ENCODE measurements around the gene PITPNM2. TPM values are rescaled to one million over a fixed set of nuclear protein-coding genes. Genes with fewer than 3 reads are reported as not detected.

PITPNM2 gene
- polyA plus RNA-seq, 4 donors: 2.2 to 8.0 (median 4.2) TPM

DNA sequence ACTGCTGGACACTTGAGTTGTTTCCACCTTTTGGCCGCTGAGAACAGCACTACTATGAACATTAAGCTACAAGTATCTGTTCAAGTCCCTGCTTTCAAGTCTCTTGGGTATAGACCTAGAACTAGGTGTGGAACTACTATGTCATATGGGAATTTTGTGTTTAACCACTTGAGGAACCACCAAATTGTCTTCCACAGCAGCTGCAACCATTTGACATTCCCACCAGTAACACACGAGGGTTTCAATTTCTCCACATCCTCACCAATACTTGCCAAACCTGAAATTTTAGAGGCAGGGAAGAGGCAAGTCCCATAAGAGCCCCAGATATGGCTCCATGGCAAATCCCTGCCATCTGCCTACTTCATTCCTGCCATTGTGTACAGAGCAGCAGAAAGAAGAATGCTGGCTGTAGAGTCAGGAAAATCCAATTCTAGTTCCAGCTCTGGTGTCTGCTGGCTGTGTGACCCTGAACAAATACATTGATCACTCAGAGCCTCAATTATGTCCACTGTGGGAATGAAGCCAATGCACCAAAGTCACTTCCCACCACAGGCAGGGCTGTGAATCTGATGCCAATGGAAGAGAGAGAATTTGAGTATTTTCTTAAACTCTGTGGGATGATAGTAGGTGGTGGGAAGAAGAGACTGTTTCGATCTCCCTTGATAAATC, 17.8 kb downstream of the PITPNM2 start:
- FAIRE-seq (no peak), DNase-seq (no peak)
- H3K4me1 ChIP-seq (ENCODE audit: control insufficient read depth in 3 of 3, insufficient read depth in 2 of 3, low read depth in 1 of 3, low read length in 2 of 3): peaks cover 0 to 7% (median 2%) of the 10 kb centered on the region in 3 donors
- 78 to 84% (median 79%) methylated on average over 3 of the region's 3 CpGs for WGBS, 3 donors
- no peak overlapping the region for H3K4me3 ChIP-seq (ENCODE audit: low read depth in 1 of 3, low read length in 3 of 3)
- no peaks in the 10 kb centered on the region for H3K9me3 ChIP-seq (ENCODE audit: control insufficient read depth in 2 of 2, insufficient read depth in 1 of 2, low read depth in 1 of 2, low read length in 1 of 2)
- H3K27me3 ChIP-seq (ENCODE audit: control insufficient read depth in 3 of 3, insufficient read depth in 3 of 3, low read length in 3 of 3): no peaks in the 10 kb centered on the region
- H3K36me3 ChIP-seq (ENCODE audit: control insufficient read depth in 3 of 3, insufficient read depth in 2 of 3, low read depth in 1 of 3, low read length in 3 of 3): peaks cover 0 to 20% (median 0%) of the 10 kb centered on the region in 3 donors
- H3K27ac ChIP-seq (ENCODE audit: low read depth in 1 of 3, low read length in 2 of 3): no peak overlapping the region

DNA sequence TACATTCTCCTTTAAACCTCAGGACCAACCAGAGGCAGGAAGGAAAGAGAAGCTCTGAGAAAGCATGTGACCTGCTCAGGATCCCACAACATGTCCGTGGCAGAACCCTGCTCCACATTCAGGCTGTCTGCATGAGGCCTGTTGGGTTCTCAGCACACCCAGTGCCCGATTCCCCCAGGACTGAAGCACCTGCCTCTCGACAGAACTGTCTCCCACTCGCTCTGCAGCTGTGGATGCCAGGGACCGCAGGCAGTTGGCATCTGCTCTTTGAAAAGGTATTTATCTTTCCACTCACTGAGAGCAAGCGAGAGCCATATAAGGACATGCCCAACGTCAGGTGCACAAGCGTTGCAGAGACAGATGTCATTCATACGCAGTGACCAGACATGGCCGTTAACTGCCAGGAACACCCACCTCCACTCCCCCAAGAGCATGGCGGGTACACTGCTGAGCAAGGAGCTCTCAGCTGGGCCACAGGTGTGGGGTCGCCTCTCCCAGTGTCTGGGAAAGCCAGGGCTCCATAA, 18.9 kb downstream of the PITPNM2 start:
- Histone ChIP-seq H3K27me3 (ENCODE audit: control insufficient read depth in 3 of 3, insufficient read depth in 3 of 3, low read length in 3 of 3) (no peaks in the 10 kb centered on the region), H3K27ac (ENCODE audit: low read depth in 1 of 3, low read length in 2 of 3) (peak overlapping the region in 2 of 3 donors; percentile 36 to 70), H3K36me3 (ENCODE audit: control insufficient read depth in 3 of 3, insufficient read depth in 2 of 3, low read depth in 1 of 3, low read length in 3 of 3) (peaks cover 0 to 13% (median 0%) of the 10 kb centered on the region in 3 donors), H3K9me3 (ENCODE audit: control insufficient read depth in 2 of 2, insufficient read depth in 1 of 2, low read depth in 1 of 2, low read length in 1 of 2) (no peaks in the 10 kb centered on the region), H3K4me1 (ENCODE audit: control insufficient read depth in 3 of 3, insufficient read depth in 2 of 3, low read depth in 1 of 3, low read length in 2 of 3) (peaks cover 0 to 7% (median 2%) of the 10 kb centered on the region in 3 donors), H3K4me3 (ENCODE audit: low read depth in 1 of 3, low read length in 3 of 3) (no peak overlapping the region)
- DNase-seq: peak; percentile 46 to 67
- 14 to 58% (median 20%) methylated on average over 12 of the region's 12 CpGs for WGBS, 3 donors
- no peak for FAIRE-seq

- FAIRE-seq (no peak), DNase-seq (no peak)
- H3K4me1 ChIP-seq (ENCODE audit: control insufficient read depth in 3 of 3, insufficient read depth in 2 of 3, low read depth in 1 of 3, low read length in 2 of 3): peaks cover 2 to 7% (median 3%) of the 10 kb centered on the region in 3 donors
- H3K27ac ChIP-seq (ENCODE audit: low read depth in 1 of 3, low read length in 2 of 3): peak overlapping the region in 2 of 3 donors; percentile 36 to 70
- no peaks in the 10 kb centered on the region for H3K27me3 ChIP-seq (ENCODE audit: control insufficient read depth in 3 of 3, insufficient read depth in 3 of 3, low read length in 3 of 3)
- no peak overlapping the region for H3K4me3 ChIP-seq (ENCODE audit: low read depth in 1 of 3, low read length in 3 of 3)
- 87 to 96% (median 91%) methylated on average over 4 of the region's 4 CpGs for WGBS, 3 donors
- H3K36me3 ChIP-seq (ENCODE audit: control insufficient read depth in 3 of 3, insufficient read depth in 2 of 3, low read depth in 1 of 3, low read length in 3 of 3): peaks cover 0 to 11% (median 0%) of the 10 kb centered on the region in 3 donors
- no peaks in the 10 kb centered on the region for H3K9me3 ChIP-seq (ENCODE audit: control insufficient read depth in 2 of 2, insufficient read depth in 1 of 2, low read depth in 1 of 2, low read length in 1 of 2)
Measured at GRCh38 chr12:123131291-123131832, 19.5 kb downstream of the PITPNM2 start.

DNA sequence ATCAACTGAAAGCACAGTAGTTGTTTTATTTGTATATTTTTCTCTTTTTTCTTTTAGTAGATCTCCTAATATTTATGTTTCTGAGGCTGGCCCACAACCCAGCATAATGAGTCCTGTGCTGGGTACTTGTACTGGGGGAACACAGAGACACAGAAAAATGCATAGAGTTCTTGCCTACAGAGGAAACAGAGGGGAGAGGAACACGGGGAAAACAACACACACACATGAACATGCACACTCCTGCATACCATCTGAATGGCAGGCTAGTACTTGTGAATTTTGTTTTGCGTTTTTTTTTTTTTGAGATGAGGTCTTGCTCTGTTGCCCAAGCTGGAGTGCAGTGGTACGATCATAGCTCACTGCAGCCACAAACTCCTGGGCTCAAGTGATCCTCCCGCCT, 21.3 kb downstream of the PITPNM2 start:
- H3K27ac ChIP-seq (ENCODE audit: low read depth in 1 of 3, low read length in 2 of 3): no peak overlapping the region
- peaks cover 2 to 7% (median 7%) of the 10 kb centered on the region in 3 donors for H3K4me1 ChIP-seq (ENCODE audit: control insufficient read depth in 3 of 3, insufficient read depth in 2 of 3, low read depth in 1 of 3, low read length in 2 of 3)
- H3K9me3 ChIP-seq (ENCODE audit: control insufficient read depth in 2 of 2, insufficient read depth in 1 of 2, low read depth in 1 of 2, low read length in 1 of 2): no peaks in the 10 kb centered on the region
- H3K36me3 ChIP-seq (ENCODE audit: control insufficient read depth in 3 of 3, insufficient read depth in 2 of 3, low read depth in 1 of 3, low read length in 3 of 3): peaks cover 0 to 7% (median 0%) of the 10 kb centered on the region in 3 donors
- H3K4me3 ChIP-seq (ENCODE audit: low read depth in 1 of 3, low read length in 3 of 3): no peak overlapping the region
- DNase-seq (no peak), FAIRE-seq (no peak)
- H3K27me3 ChIP-seq (ENCODE audit: control insufficient read depth in 3 of 3, insufficient read depth in 3 of 3, low read length in 3 of 3): no peaks in the 10 kb centered on the region
- WGBS, 3 donors: 80 to 94% (median 80%) methylated on average over 4 of the region's 4 CpGs

GRCh38 chr12:123127182-123127495, 23.8 kb downstream of the PITPNM2 start:
- no peak for FAIRE-seq
- no peak for DNase-seq

GRCh38 chr12:123126294-123127181, 24.4 kb downstream of the PITPNM2 start:
- Histone ChIP-seq H3K9me3 (ENCODE audit: control insufficient read depth in 2 of 2, insufficient read depth in 1 of 2, low read depth in 1 of 2, low read length in 1 of 2) (no peaks in the 10 kb centered on the region), H3K36me3 (ENCODE audit: control insufficient read depth in 3 of 3, insufficient read depth in 2 of 3, low read depth in 1 of 3, low read length in 3 of 3) (no peaks in the 10 kb centered on the region), H3K4me1 (ENCODE audit: control insufficient read depth in 3 of 3, insufficient read depth in 2 of 3, low read depth in 1 of 3, low read length in 2 of 3) (peaks cover 2 to 7% (median 4%) of the 10 kb centered on the region in 3 donors), H3K27me3 (ENCODE audit: control insufficient read depth in 3 of 3, insufficient read depth in 3 of 3, low read length in 3 of 3) (no peaks in the 10 kb centered on the region), H3K27ac (ENCODE audit: low read depth in 1 of 3, low read length in 2 of 3) (peak overlapping the region in 1 of 3 donors; percentile 38), H3K4me3 (ENCODE audit: low read depth in 1 of 3, low read length in 3 of 3) (no peak overlapping the region)
- 59 to 76% (median 68%) methylated on average over 6 of the region's 6 CpGs for WGBS, 3 donors
- FAIRE-seq (no peak), DNase-seq (peak in 1 of 2 donors; percentile 73)

More at GRCh38 chr12:123127182-123127495, 23.8 kb downstream of the PITPNM2 start:
- no peaks in the 10 kb centered on the region for H3K36me3 ChIP-seq (ENCODE audit: control insufficient read depth in 3 of 3, insufficient read depth in 2 of 3, low read depth in 1 of 3, low read length in 3 of 3)
- WGBS, 3 donors: 86 to 90% (median 86%) methylated on average over 6 of the region's 6 CpGs
- peak overlapping the region in 1 of 3 donors; percentile 22 for H3K27ac ChIP-seq (ENCODE audit: low read depth in 1 of 3, low read length in 2 of 3)
- H3K27me3 ChIP-seq (ENCODE audit: control insufficient read depth in 3 of 3, insufficient read depth in 3 of 3, low read length in 3 of 3): no peaks in the 10 kb centered on the region
- peaks cover 2 to 7% (median 7%) of the 10 kb centered on the region in 3 donors for H3K4me1 ChIP-seq (ENCODE audit: control insufficient read depth in 3 of 3, insufficient read depth in 2 of 3, low read depth in 1 of 3, low read length in 2 of 3)
- H3K4me3 ChIP-seq (ENCODE audit: low read depth in 1 of 3, low read length in 3 of 3): no peak overlapping the region
- H3K9me3 ChIP-seq (ENCODE audit: control insufficient read depth in 2 of 2, insufficient read depth in 1 of 2, low read depth in 1 of 2, low read length in 1 of 2): no peaks in the 10 kb centered on the region

- WGBS, 3 donors: 85 to 99% (median 86%) methylated on average over 3 of the region's 3 CpGs
- Histone ChIP-seq H3K27me3 (ENCODE audit: control insufficient read depth in 3 of 3, insufficient read depth in 3 of 3, low read length in 3 of 3) (no peaks in the 10 kb centered on the region), H3K4me1 (ENCODE audit: control insufficient read depth in 3 of 3, insufficient read depth in 2 of 3, low read depth in 1 of 3, low read length in 2 of 3) (peaks cover 0 to 7% (median 2%) of the 10 kb centered on the region in 3 donors), H3K9me3 (ENCODE audit: control insufficient read depth in 2 of 2, insufficient read depth in 1 of 2, low read depth in 1 of 2, low read length in 1 of 2) (no peaks in the 10 kb centered on the region), H3K4me3 (ENCODE audit: low read depth in 1 of 3, low read length in 3 of 3) (no peak overlapping the region), H3K36me3 (ENCODE audit: control insufficient read depth in 3 of 3, insufficient read depth in 2 of 3, low read depth in 1 of 3, low read length in 3 of 3) (no peaks in the 10 kb centered on the region), H3K27ac (ENCODE audit: low read depth in 1 of 3, low read length in 2 of 3) (no peak overlapping the region)
- DNase-seq (no peak), FAIRE-seq (no peak)
Measured at GRCh38 chr12:123122626-123123025, 28.3 kb downstream of the PITPNM2 start.

- Histone ChIP-seq H3K27me3 (ENCODE audit: control insufficient read depth in 3 of 3, insufficient read depth in 3 of 3, low read length in 3 of 3) (no peaks in the 10 kb centered on the region), H3K9me3 (ENCODE audit: control insufficient read depth in 2 of 2, insufficient read depth in 1 of 2, low read depth in 1 of 2, low read length in 1 of 2) (no peaks in the 10 kb centered on the region), H3K36me3 (ENCODE audit: control insufficient read depth in 3 of 3, insufficient read depth in 2 of 3, low read depth in 1 of 3, low read length in 3 of 3) (no peaks in the 10 kb centered on the region), H3K4me3 (ENCODE audit: low read depth in 1 of 3, low read length in 3 of 3) (no peak overlapping the region), H3K27ac (ENCODE audit: low read depth in 1 of 3, low read length in 2 of 3) (no peak overlapping the region), H3K4me1 (ENCODE audit: control insufficient read depth in 3 of 3, insufficient read depth in 2 of 3, low read depth in 1 of 3, low read length in 2 of 3) (peaks cover 0 to 5% (median 2%) of the 10 kb centered on the region in 3 donors)
- FAIRE-seq (no peak), DNase-seq (no peak)
- 88 to 96% (median 93%) methylated on average over 6 of the region's 6 CpGs for WGBS, 3 donors
Measured at GRCh38 chr12:123121670-123122069, 29.2 kb downstream of the PITPNM2 start.

Measured in small intestine (tissue), 7 donors.